Measurements from ENCODE around the gene MEIS2. TPM values are rescaled to one million over a fixed set of nuclear protein-coding genes. Genes with fewer than 3 reads are reported as not detected.

The MEIS2 gene
- total RNA-seq, 1 experiment from 2014 or later, result 28.7 TPM

DNA sequence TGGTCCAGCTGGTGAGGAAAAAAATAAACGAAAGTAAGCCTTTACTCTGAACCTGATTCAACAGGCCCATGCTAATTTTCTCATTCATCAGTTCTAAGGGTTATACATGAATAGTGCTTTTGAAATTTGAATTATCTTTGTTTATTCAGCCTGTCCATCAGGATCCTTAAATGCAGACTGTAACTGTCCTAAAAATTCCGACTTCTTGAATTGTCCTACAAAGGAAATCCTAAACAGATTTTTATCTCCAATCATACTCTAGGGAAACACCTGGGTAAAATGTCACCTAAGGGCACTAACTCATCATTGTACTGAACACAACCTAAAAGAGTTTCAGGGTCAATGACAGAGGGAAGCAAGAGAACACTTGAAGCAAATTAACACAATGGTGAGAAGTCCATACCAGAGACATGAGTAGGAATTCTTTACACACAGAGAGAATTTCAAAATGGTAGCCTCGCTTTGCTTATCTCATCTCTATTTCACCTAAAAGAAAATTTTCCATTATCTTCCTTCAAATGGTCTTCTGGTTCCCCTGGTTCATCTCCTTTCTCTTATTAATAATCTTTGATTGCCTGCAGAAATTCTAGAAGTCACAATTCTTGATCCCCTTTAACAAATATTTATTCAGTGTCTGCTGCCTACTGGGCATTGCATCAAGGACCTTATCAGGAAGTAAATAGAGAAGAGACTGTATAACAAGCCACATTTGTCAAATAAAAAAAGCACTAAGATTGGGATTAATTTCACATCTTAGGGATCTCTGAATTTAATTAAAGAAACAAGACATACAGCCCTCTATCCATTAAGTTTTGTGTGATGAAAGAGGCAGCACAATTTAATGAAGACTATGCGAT is 182.7 kb downstream of the MEIS2 start:
- intact Hi-C loops (cut with micrococcal nuclease; ENCODE audit: unreplicated experiment), result no loop called here
- POLR2A ChIA-PET, result no interaction called here
- TF ChIP-seq, protein P1, sequence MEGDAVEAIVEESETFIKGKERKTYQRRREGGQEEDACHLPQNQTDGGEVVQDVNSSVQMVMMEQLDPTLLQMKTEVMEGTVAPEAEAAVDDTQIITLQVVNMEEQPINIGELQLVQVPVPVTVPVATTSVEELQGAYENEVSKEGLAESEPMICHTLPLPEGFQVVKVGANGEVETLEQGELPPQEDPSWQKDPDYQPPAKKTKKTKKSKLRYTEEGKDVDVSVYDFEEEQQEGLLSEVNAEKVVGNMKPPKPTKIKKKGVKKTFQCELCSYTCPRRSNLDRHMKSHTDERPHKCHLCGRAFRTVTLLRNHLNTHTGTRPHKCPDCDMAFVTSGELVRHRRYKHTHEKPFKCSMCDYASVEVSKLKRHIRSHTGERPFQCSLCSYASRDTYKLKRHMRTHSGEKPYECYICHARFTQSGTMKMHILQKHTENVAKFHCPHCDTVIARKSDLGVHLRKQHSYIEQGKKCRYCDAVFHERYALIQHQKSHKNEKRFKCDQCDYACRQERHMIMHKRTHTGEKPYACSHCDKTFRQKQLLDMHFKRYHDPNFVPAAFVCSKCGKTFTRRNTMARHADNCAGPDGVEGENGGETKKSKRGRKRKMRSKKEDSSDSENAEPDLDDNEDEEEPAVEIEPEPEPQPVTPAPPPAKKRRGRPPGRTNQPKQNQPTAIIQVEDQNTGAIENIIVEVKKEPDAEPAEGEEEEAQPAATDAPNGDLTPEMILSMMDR (IDR thresholded peaks at IDR 0.05; ENCODE audit: insufficient read depth in 1 of 2, low read depth in 1 of 2, low read length in 1 of 2, severe bottlenecking in 1 of 2, unreplicated experiment in 1 of 2), result no peak
- H3K9me3 ChIP-seq, result no peaks in the 10 kb centered on the region
- Mint-ChIP-seq H3K36me3 (ENCODE audit: insufficient read depth, unreplicated experiment) (peaks cover 8% of the 10 kb centered on the region), H3K4me1 (ENCODE audit: low read depth, unreplicated experiment) (peaks cover 13% of the 10 kb centered on the region), H3K9me3 (ENCODE audit: unreplicated experiment) (no peaks in the 10 kb centered on the region), H3K27me3 (ENCODE audit: insufficient read depth, unreplicated experiment) (no peaks in the 10 kb centered on the region), H3K4me3 (ENCODE audit: unreplicated experiment) (no peak overlapping the region), H3K27ac (ENCODE audit: unreplicated experiment) (no peak overlapping the region)
- no TSS peak for BruUV-seq (replicated peaks)
- H3K4me1 ChIP-seq, result peaks cover 32% of the 10 kb centered on the region
- no peaks in the 10 kb centered on the region for H3K36me3 ChIP-seq (ENCODE audit: control insufficient read depth, insufficient read depth, low read length)
- no peak for DNase-seq
- CTCF ChIA-PET, result no interaction called here
- no peak overlapping the region for H3K4me3 ChIP-seq (ENCODE audit: low read depth, low read length)
- H3K27me3 ChIP-seq (replicated peaks; ENCODE audit: control insufficient read depth, insufficient read depth, low read length), result no peaks in the 10 kb centered on the region

DNA sequence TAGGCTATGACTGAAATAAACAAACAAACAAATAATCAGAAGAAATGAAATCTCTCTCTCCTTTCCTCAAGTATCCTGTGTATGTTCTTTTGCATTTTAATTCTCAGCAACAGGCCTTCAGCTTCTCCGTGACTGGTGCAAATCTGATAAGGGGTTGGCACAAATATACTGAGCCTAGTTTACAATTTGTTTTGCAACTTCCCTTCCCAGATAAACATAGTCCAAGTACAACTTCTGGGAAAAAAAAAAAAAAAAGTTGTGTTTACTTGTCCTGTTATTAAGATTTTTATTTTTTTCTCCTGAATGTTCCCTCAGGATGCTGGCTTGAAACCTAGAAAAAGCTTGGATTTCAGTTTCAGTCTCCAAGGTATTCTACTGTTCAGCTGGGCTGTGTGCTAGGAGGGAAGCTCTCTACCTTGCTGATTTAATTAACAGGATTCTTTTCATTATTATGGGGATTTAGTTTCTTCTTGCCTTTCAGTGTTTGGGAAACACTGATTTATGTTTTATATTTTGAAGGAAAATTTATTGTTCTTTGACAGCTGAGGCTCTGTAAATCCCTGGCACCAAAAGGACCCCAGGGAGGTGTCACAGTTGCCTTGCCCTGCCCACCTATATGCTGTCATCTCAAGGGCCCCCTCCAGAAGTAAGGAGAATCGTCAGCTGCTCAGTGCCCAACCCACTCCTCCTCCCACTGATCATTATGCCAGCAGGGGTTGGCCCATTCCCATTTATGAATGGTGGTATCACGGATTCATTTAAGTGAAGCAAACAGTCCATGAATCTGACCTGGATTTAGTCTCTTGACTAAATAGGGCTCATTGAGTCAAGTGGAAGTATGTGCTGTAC is 185.2 kb downstream of the MEIS2 start:
- H3K9me3 Mint-ChIP-seq (ENCODE audit: unreplicated experiment), result no peaks in the 10 kb centered on the region
- ChIA-PET CTCF (no interaction called here), POLR2A (interaction anchor here (1.5 kb wide), 1 partner anchor 11 kb away, joined by 4 read pairs; no protein-coding TSS in a partner anchor)

DNA sequence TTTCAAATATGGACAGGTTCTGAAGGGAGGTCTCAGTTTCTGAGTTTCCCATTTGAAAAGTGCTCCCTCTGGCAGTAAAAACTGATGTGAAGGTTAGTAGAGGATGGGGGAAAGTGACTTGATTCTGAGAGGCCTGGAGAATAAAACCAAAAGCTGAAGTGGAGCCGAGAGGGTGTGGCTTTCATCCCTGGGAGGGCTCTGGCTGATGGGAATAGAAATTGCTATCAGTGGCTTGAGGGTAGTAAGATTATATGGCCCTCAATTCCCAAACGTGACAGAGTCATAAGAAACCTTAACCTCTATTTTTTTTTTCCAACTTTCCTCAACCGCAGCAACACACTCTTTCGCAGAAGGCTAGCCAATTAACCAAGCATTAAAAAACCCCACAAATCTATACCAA is 185.9 kb downstream of the MEIS2 start:
- intact Hi-C loops (cut with micrococcal nuclease; ENCODE audit: unreplicated experiment), result no loop called here
- ChIA-PET POLR2A (interaction anchor here (1.5 kb wide), 1 partner anchor 11 kb away, joined by 4 read pairs; no protein-coding TSS in a partner anchor), CTCF (no interaction called here)
- Mint-ChIP-seq H3K4me3 (ENCODE audit: unreplicated experiment) (no peak overlapping the region), H3K36me3 (ENCODE audit: insufficient read depth, unreplicated experiment) (peaks cover 11% of the 10 kb centered on the region), H3K4me1 (ENCODE audit: low read depth, unreplicated experiment) (peaks cover 25% of the 10 kb centered on the region), H3K27me3 (ENCODE audit: insufficient read depth, unreplicated experiment) (no peaks in the 10 kb centered on the region), H3K27ac (ENCODE audit: unreplicated experiment) (no peak overlapping the region), H3K9me3 (ENCODE audit: unreplicated experiment) (no peaks in the 10 kb centered on the region)
- TF ChIP-seq, protein P1 (IDR thresholded peaks at IDR 0.05; ENCODE audit: insufficient read depth in 1 of 2, low read depth in 1 of 2, low read length in 1 of 2, severe bottlenecking in 1 of 2, unreplicated experiment in 1 of 2), result no peak
- peaks cover 54% of the 10 kb centered on the region for H3K4me1 ChIP-seq
- no peaks in the 10 kb centered on the region for H3K36me3 ChIP-seq (ENCODE audit: control insufficient read depth, insufficient read depth, low read length)
- no TSS peak for BruUV-seq (replicated peaks)
- DNase-seq, result no peak
- no peaks in the 10 kb centered on the region for H3K9me3 ChIP-seq
- H3K27me3 ChIP-seq (replicated peaks; ENCODE audit: control insufficient read depth, insufficient read depth, low read length), result no peaks in the 10 kb centered on the region
- H3K4me3 ChIP-seq (ENCODE audit: low read depth, low read length), result no peak overlapping the region

More for the DNA sequence above, 185.2 kb downstream of the MEIS2 start:
- BruUV-seq (replicated peaks), result no TSS peak
- no peak overlapping the region for H3K4me3 ChIP-seq (ENCODE audit: low read depth, low read length)
- H3K9me3 ChIP-seq, result no peaks in the 10 kb centered on the region
- H3K27me3 ChIP-seq (replicated peaks; ENCODE audit: control insufficient read depth, insufficient read depth, low read length), result no peaks in the 10 kb centered on the region
- H3K36me3 Mint-ChIP-seq (ENCODE audit: insufficient read depth, unreplicated experiment), result peaks cover 11% of the 10 kb centered on the region
- H3K4me1 Mint-ChIP-seq (ENCODE audit: low read depth, unreplicated experiment), result peaks cover 20% of the 10 kb centered on the region
- no peak for DNase-seq
- intact Hi-C loops (cut with micrococcal nuclease; ENCODE audit: unreplicated experiment), result no loop called here
- H3K4me3 Mint-ChIP-seq (ENCODE audit: unreplicated experiment), result no peak overlapping the region
- H3K4me1 ChIP-seq, result peaks cover 50% of the 10 kb centered on the region
- no peaks in the 10 kb centered on the region for H3K27me3 Mint-ChIP-seq (ENCODE audit: insufficient read depth, unreplicated experiment)
- TF ChIP-seq, protein P1 (IDR thresholded peaks at IDR 0.05; ENCODE audit: insufficient read depth in 1 of 2, low read depth in 1 of 2, low read length in 1 of 2, severe bottlenecking in 1 of 2, unreplicated experiment in 1 of 2), result no peak
- H3K27ac Mint-ChIP-seq (ENCODE audit: unreplicated experiment), result no peak overlapping the region
- H3K36me3 ChIP-seq (ENCODE audit: control insufficient read depth, insufficient read depth, low read length), result no peaks in the 10 kb centered on the region

All from Caco-2 (cell line).